ENCODE results near the gene KDM4B.

The KDM4B gene

DNA sequence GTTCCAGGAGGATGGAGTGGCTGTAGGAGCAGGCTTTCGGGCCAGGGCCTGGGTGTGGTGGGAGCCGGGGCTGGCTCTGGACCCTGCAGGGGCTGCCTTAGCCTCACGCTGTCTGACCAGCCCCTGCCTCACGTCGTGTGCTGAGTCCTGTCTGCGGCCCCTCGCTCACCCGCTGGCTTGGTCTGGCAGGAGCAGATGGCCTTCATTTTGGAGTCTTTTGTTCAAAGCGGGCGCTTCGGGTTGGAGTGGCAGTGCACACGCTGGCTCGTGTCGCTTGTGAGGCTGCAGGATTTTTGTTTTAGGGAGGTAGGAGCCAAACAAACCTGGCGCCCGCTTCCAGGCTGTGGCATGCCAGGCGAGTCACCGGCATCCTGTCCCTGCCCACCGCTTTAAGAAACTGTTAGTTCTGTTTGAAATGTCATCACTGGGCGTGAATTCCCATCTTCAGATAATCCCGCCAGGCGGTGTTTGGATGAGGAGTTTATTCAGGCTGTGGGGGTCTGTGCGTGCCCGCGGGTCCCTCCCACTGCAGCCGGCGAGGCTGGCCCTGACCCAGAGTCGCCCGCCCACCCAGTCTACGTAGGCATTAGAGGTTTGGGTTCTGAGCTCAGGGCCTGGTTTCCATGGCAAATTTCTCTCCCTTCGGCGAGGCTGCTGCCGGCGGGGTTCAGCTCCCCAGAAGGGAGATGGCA, 89.8 kb downstream of the KDM4B start:
- H3K4me3 ChIP-seq (ENCODE audit: low read length) = no peak overlapping the region
- no peak for DNase-seq (ENCODE audit: low read depth)
- TF ChIP-seq, protein P1, sequence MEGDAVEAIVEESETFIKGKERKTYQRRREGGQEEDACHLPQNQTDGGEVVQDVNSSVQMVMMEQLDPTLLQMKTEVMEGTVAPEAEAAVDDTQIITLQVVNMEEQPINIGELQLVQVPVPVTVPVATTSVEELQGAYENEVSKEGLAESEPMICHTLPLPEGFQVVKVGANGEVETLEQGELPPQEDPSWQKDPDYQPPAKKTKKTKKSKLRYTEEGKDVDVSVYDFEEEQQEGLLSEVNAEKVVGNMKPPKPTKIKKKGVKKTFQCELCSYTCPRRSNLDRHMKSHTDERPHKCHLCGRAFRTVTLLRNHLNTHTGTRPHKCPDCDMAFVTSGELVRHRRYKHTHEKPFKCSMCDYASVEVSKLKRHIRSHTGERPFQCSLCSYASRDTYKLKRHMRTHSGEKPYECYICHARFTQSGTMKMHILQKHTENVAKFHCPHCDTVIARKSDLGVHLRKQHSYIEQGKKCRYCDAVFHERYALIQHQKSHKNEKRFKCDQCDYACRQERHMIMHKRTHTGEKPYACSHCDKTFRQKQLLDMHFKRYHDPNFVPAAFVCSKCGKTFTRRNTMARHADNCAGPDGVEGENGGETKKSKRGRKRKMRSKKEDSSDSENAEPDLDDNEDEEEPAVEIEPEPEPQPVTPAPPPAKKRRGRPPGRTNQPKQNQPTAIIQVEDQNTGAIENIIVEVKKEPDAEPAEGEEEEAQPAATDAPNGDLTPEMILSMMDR (conservative IDR thresholded peaks at IDR 0.05; ENCODE audit: low read depth, low read length) = no peak

DNA sequence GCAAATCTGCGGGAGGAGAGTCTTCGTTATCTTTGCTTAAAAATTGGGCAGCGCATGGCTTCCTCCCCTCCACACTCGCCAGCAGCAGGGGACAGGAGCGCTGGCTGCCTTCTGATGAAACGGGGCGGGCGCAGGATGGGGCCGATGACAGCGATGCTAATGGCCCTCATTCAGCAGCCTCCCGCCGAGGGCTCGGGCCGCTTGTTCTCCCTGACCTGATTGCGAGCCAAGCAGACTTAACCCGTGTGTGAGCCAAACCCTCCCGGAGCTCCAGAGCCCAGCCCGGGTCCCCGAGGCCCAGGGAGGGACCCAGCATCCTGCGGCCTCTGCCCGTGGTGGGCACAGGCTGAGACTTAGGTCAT, 90.3 kb downstream of the KDM4B start:
- DNase-seq (ENCODE audit: low read depth) = no peak
- TF ChIP-seq, protein P1 (conservative IDR thresholded peaks at IDR 0.05; ENCODE audit: low read depth, low read length) = no peak
- no peak overlapping the region for H3K4me3 ChIP-seq (ENCODE audit: low read length)

DNA sequence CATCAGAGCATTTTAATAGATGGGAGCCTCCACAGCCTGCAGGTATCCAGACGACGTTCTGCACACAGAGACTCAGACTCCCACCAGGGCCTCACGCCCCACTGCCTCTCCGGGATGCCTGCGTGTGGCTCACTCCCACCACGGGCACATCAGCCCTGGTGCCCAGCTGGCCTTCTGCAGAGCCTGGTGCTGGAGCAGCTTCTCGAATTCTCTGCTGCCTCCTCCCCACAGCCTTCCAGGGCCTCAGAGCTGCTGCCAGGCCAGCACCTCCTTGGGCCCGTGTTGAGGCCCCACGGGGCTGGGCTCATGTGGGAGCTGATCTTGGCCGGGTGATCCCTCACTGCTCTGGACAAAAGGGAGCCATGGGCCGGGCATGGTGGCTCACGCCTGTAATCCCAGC, 90.9 kb downstream of the KDM4B start:
- TF ChIP-seq, protein P1 (conservative IDR thresholded peaks at IDR 0.05; ENCODE audit: low read depth, low read length) = no peak
- H3K4me3 ChIP-seq (ENCODE audit: low read length) = no peak overlapping the region
- DNase-seq (ENCODE audit: low read depth) = no peak

DNA sequence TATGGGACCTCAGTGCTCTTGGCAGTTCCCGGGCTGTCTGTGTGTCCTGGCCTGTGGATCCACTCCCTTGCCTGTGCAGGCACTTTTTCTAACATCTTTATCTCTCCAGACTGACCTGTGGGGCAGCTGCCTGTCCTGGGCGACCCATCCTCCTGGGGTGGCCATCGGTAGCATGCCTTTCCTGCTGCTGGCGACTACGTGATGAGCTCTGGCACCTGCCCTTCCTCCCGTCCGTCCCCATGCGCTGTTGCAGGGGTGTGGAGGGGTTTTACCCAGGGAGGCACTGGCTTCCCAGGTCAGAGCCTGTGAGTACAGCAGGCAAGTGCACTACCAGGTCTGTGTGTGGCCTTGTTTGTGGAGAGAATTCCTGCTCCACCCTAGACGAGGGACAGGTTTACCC, 93.3 kb downstream of the KDM4B start:
- DNase-seq (ENCODE audit: low read depth) = no peak
- TF ChIP-seq, protein P1 (conservative IDR thresholded peaks at IDR 0.05; ENCODE audit: low read depth, low read length) = no peak
- H3K4me3 ChIP-seq (ENCODE audit: low read length) = no peak overlapping the region

DNA sequence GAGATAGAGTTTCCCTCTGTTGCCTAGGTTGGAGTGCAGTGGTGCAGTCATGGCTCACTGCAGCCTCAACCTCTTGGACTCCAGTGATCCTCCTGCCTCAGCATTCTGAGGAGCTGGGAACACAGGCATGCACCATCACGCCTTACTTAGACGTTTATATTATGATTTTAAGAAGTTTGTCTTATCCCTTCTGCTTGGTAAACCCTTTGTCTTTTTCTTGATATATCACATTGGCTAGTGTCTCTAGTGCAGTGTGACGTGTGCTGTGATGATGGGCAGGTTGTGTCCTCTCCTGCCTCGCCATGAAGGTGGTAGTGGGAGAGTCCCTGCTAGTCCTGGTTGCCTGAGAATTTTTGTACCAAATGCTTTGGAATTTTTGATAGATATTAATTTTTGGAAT, 93.9 kb downstream of the KDM4B start:
- H3K4me3 ChIP-seq (ENCODE audit: low read length) = no peak overlapping the region
- no peak for DNase-seq (ENCODE audit: low read depth)
- TF ChIP-seq, protein P1 (conservative IDR thresholded peaks at IDR 0.05; ENCODE audit: low read depth, low read length) = no peak

DNA sequence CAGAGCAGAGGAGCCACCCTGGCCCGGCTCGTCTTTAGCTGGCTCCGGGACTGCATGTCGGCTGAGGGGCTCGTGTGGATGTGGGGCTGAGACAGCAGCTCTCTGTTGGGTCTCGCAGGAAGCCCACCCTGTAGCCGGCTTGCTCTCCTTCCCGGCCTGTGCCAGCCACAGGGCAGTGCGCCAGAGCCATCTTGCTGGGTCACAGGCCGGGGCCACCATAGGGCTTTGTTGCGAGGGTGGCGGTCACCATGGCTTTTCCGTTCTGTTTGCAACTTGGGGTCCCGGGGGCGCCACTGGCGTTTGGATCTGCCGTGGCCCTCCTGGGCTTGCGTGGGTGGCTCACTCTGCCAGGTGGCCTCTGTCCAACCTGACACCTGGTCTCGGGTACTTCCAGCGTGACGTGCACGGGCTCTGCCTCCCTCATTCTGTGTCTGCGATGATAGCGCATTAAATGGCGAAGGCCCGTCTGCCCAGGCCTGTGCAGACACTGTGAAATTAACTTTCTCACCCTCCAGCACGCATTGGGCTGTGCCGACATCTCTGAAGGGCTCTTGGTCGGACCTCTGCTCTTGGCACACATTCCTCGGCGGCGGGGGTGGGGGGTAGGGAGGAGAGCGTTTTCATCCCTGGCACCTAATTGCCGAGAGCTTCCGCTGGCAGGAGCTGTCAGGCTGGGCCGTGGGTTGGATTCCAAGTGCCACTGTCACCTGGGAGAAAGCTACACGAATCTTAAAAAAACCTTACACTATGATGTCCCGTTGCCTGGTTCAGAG, 95.1 kb downstream of the KDM4B start:
- no peak overlapping the region for H3K4me3 ChIP-seq (ENCODE audit: low read length)
- DNase-seq (ENCODE audit: low read depth) = no peak
- TF ChIP-seq, protein P1 (conservative IDR thresholded peaks at IDR 0.05; ENCODE audit: low read depth, low read length) = no peak

DNA sequence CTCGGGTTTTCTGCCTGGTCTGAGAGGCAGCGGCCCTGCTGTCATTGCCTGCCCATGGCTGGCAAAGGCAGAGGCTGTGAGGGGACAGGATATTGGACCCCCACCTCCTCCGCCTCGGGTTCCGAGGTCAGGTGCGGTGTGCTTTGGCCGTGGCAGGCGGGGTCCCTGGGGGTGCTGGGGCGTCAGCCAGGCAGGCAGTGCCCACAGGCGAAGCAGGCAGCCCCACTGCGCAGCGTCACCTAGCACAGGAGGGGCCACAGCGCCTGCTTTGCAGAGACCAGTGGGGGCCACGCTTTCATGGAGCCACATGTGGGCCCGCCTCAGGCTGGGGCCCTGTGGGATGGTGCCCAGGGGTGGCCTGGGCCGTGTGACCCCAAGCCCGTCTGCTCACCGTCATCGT, 96.0 kb downstream of the KDM4B start:
- TF ChIP-seq, protein P1 (conservative IDR thresholded peaks at IDR 0.05; ENCODE audit: low read depth, low read length) = no peak
- no peak for DNase-seq (ENCODE audit: low read depth)
- H3K4me3 ChIP-seq (ENCODE audit: low read length) = no peak overlapping the region

All from retinal pigment epithelial cell (primary cell).